Sciatic nerve (tissue), 2 donors: Measurements from ENCODE around the gene FAM227B. TPM values are rescaled to one million over a fixed set of nuclear protein-coding genes. Genes with fewer than 3 reads are reported as not detected.
"Not testable (repeated sequence)": the region's sequence is repeated elsewhere in the genome, so short reads cannot be mapped to it uniquely, and the experiment has no call there.

Experiments used
- ATAC-seq: fragments of 200-7000 bp; cut with Tn5 transposase; one replicate; pipeline ENCODE4 v1.9.1; 2020; ENCODE audit warnings: mild to moderate bottlenecking, moderate library complexity
- DNase-seq: peaks from one replicate; pipeline ENCODE4 v3.0.0-alpha.2; 2020; ENCODE audit warnings: low spot score
- intact Hi-C: fragments of 100-400 bp; cut with DNase I; formaldehyde crosslinking; loops from one replicate; pipeline ENCODE4 v1.14.2; 2022
- total RNA-seq: library from RNA; stranded (reverse); fragmentation: NEBNext Ultra II Directional; extraction: Animal tissue kit (Norgen Biotek cat#: 25700); gene quantifications from one replicate; pipeline ENCODE4 v1.2.1, GENCODE V29; 2021
- donor health status: DM: no; HTN: no; CAD: no.
- donor health status: DM: no; HTN: no; CAD: no.

Gene FAM227B
- total RNA-seq, 1 donor from 2014 or later: 13.4 TPM

GRCh38 chr15:49619226-49619625, 1.4 kb downstream of the FAM227B start:
- DNase-seq (no peak), ATAC-seq (no peak)
- intact Hi-C loops: no loop called here

DNA sequence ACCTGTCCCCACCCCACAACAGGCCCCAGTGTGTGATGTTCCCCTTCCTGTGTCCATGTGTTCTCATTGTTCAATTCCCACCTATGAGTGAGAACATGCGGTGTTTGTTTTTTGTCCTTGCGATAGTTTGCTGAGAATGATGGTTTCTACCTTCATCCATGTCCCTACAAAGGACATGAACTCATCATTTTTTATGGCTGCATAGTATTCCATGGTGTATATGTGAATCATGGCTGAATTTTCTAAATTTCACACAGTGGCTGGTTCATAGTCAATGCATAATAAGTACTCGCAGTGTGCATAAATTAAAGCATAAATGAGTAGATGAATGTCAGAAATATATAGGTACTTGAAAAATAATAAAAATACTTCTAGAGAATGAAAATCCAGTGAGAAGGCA, 8.4 kb downstream of the FAM227B start:
- intact Hi-C loops, ATAC-seq, DNase-seq: not testable (repeated sequence)

GRCh38 chr15:49610157-49610918, 10.3 kb downstream of the FAM227B start:
- intact Hi-C loops: no loop called here
- ATAC-seq (no peak), DNase-seq (no peak)

DNA sequence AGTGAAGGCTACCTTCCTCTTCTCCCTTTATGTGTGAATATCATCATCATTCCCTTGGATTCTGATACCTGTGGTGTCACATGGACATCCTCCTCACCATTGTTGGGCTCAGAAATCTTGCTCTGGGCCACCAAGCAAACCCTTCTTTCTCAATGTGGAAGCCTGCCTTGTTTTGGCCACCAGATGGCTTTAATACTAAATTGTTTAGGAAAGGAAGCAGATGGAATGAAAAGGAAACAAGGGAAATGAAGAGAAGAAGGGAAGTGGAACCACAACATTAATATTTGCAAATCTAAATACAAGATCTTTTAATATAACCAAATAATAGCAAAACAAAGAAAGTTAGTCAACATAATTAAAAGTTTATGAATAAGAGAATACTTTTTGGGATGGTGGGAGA, 14.0 kb downstream of the FAM227B start:
- no peak for ATAC-seq
- no peak for DNase-seq
- intact Hi-C loops: no loop called here

DNA sequence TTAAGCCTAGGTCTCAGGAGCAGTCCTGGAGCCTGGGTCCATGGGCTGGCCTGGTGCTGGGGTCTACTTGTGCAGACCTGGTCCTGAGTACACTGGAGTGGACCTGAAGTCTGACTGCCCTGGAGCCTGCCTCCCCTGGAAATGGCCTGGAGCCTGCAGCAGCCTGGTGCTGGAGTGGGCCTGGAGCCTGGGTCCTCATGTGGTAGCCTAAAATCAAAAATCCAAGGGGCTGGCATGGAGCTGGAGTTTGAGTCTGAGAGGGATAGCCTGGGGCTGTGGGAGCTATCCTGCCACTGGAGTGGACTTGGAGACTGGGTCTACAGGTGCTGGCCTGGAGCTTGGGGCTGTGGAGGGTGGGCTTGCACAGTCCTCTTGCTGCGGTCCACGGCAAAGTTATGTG, 15.0 kb downstream of the FAM227B start:
- intact Hi-C loops: no loop called here
- DNase-seq: no peak
- ATAC-seq: no peak

DNA sequence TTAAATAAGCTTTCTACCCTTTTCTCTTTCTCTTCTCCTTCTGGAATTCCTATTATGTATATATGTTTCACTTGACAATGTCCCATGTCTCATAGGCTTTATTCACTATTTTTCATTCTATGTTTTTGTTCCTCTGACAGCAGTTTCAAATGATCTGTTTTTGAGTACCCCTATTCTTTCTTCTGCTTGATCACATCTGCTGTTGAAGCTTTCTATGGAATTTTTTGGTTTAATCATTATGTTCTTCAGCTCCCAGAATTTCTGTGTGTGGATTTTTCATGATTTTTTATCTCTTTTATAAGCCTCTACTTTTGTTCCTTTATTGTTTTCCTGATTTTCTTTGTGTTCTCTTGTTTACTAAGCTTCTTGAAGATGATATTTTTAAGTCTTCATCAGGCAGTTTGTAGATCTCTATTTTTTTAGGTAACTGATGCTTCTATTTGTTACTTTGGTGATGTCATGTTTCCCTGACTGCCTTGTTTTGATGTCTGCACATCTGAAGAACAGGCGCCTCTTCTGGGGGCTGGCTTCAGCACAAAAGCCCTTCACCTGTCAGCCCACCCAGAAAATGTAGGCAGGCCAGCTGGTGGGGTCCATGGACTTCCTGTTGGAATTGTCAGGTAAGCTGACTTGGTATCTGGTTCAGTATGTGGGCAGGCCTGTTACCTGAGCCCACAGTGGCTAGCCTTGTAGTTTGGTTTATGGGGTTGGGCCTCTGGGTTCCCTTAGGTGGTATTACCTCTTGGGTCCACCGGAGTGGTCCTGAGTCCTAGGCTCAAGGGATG, 15.8 kb downstream of the FAM227B start:
- intact Hi-C loops: no loop called here
- ATAC-seq (no peak), DNase-seq (no peak)

- intact Hi-C loops, DNase-seq, ATAC-seq: not testable (repeated sequence)
Measured at GRCh38 chr15:49592829-49593316, 27.7 kb downstream of the FAM227B start.

- ATAC-seq (no peak), DNase-seq (no peak)
- intact Hi-C loops: no loop called here
Measured at GRCh38 chr15:49589030-49589429, 31.6 kb downstream of the FAM227B start.

DNA sequence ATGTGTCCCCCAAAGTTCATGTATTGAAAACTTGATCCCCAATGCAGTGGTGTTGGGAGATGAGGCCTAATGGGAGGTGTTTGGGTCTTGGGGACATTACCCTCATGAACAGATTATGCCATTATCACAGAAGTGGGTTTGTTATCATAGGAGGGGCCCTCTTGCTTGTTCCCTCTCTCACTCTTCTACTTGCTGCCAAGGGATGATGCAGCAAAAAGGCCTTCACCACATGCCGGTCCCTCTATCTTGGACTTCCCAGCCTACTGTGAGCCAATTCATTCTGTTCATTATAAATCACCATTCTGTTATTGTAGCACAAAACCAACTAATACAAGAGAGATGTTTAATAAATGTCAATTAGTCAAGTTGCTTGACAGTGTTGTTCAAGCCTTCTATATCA, 47.2 kb downstream of the FAM227B start:
- intact Hi-C loops: no loop called here
- ATAC-seq: no peak
- no peak for DNase-seq

- DNase-seq: no peak
- no peak for ATAC-seq
- intact Hi-C loops: no loop called here
Measured at GRCh38 chr15:49570672-49571071, 49.9 kb downstream of the FAM227B start.

- intact Hi-C loops: no loop called here
- ATAC-seq (no peak), DNase-seq (no peak)
Measured at GRCh38 chr15:49570174-49570573, 50.4 kb downstream of the FAM227B start.

DNA sequence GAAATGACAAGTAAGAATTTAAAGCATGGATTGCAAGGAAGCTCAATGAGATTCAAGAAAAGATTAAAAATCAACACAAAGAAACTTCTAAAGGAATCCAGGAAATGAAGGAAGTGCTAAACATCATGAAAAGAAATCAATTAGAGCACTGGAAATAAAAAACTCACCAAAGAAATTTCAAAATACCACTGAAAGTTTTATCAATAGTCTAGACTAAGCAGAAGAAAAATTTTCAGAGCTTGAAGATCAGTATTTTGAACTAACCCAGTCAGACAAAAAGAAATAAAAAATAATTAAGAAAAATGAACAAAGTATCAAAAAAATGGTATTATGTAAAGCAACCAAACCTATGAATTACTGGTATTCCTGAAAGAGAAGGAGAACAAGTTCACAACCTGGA, 60.6 kb downstream of the FAM227B start:
- intact Hi-C loops: no loop called here
- DNase-seq: no peak
- ATAC-seq: no peak

- DNase-seq (no peak), ATAC-seq (no peak)
- intact Hi-C loops: loop anchor here (2.0 kb wide), 1 partner anchor 30 kb away; no protein-coding TSS in a partner anchor
Measured at GRCh38 chr15:49558929-49559328, 61.7 kb downstream of the FAM227B start.

DNA sequence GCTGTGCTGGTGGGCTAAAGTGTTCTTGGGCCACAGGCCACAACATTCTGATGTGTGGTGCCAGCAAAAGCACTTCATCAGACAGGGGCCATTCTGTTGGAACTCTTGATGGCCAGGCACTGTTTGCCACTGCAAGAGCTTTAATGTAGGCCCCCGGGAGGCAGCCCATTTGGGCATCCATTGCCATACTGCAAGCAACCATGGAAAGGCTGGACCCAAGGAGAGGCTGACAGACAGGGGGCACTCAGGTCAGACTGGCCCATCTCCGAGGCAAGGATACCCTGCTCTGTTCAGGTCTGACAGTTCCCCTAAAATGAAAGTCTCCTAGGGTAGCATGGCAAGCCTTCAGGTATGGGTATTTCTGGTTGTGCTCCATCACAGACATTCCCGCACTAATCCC, 64.2 kb downstream of the FAM227B start:
- intact Hi-C loops: no loop called here
- ATAC-seq (no peak), DNase-seq (no peak)

- ATAC-seq, DNase-seq, intact Hi-C loops: not testable (repeated sequence)
Measured at GRCh38 chr15:49550342-49550741, 70.3 kb downstream of the FAM227B start.

GRCh38 chr15:49538520-49538919, 82.1 kb downstream of the FAM227B start:
- intact Hi-C loops: no loop called here
- DNase-seq (no peak), ATAC-seq (no peak)

- no peak for ATAC-seq
- intact Hi-C loops: no loop called here
- no peak for DNase-seq
Measured at GRCh38 chr15:49530092-49530491, 90.5 kb downstream of the FAM227B start.

GRCh38 chr15:49528289-49528688, 92.3 kb downstream of the FAM227B start:
- intact Hi-C loops: loop anchor here (2.0 kb wide), 1 partner anchor 31 kb away; no protein-coding TSS in a partner anchor
- DNase-seq: no peak
- ATAC-seq: no peak

DNA sequence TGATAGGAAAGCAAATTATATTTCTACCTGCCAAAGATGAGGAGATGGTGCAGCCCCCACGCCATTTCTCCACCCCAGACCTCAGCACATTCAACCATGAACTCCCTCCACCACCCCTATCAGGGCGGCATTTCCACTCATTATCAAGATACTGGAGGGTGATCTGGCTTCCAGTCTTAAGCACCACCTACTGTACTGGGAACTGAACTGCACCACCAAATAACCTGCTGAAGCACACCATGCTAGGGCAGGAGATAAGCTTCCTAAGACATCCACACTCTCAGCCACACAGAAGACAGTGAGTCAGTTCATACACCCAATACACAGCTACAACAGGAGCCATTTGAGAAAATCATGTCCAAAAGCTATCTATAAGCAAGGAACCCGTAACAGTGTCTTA, 98.8 kb downstream of the FAM227B start:
- no peak for DNase-seq
- no peak for ATAC-seq
- intact Hi-C loops: no loop called here

GRCh38 chr15:49512739-49513138, 107.9 kb downstream of the FAM227B start:
- ATAC-seq, DNase-seq, intact Hi-C loops: not testable (repeated sequence)
